AG09319 (cell line): Measurements from ENCODE around the gene PRKCD.

Experiments
- DNase-seq: peaks from one replicate; pipeline ENCODE4 v3.0.0-alpha.2; 2010; ENCODE audit warnings: low read depth; ENCODE audit errors: extremely low read depth
- CTCF ChIP-seq: IDR thresholded peaks from 2 replicates; pipeline ENCODE4 v1.5.1; 2011; ENCODE audit warnings: low read depth, mild to moderate bottlenecking, inconsistent platforms, low read length, moderate library complexity

The PRKCD gene

GRCh38 chr3:53174346-53175250 lies 13.6 kb downstream of the PRKCD start:
- DNase-seq: no peak
- TF ChIP-seq CTCF: no peak

- TF ChIP-seq CTCF: no peak
- no peak for DNase-seq
Observed at GRCh38 chr3:53175613-53176540, 14.9 kb downstream of the PRKCD start.

- TF ChIP-seq CTCF: no peak
- no peak for DNase-seq
Observed at GRCh38 chr3:53178246-53178645, 17.2 kb downstream of the PRKCD start.

- TF ChIP-seq CTCF: no peak
Observed at GRCh38 chr3:53179580-53179979, 18.6 kb downstream of the PRKCD start.

GRCh38 chr3:53180305-53181023 lies 19.5 kb downstream of the PRKCD start:
- no peak for DNase-seq
- TF ChIP-seq CTCF: no peak

More at GRCh38 chr3:53179580-53179979, 18.6 kb downstream of the PRKCD start:
- no peak for DNase-seq

GRCh38 chr3:53181024-53181371 lies 20.0 kb downstream of the PRKCD start:
- no peak for DNase-seq
- TF ChIP-seq CTCF: no peak
